HepG2 (cell line): Measurements from ENCODE around the gene FN1. TPM values are rescaled to one million over a fixed set of nuclear protein-coding genes. Genes with fewer than 3 reads are reported as not detected.

ENCODE experiments used
- CEBPG ChIP-seq: IDR thresholded peaks from 2 replicates; pipeline ENCODE4 v1.6.1; 2016
- CHD2 ChIP-seq: IDR thresholded peaks from 2 replicates; pipeline ENCODE4 v1.6.1; 2011; ENCODE audit warnings: low read depth, low read length, improper control_type of control experiment
- JUN ChIP-seq: sonication (generic); formaldehyde crosslinking; IDR thresholded peaks from 2 replicates; pipeline ENCODE4 v1.4.0; 2020; ENCODE audit warnings: mild to moderate bottlenecking, missing genetic modification reagents
- KAT2B ChIP-seq: fragments of 150-350 bp; IDR thresholded peaks from 2 replicates; pipeline ENCODE4 v1.6.1; 2014; ENCODE audit warnings: low read depth, low read length, borderline replicate concordance
- NFKB2 ChIP-seq: sonication (generic); formaldehyde crosslinking; IDR thresholded peaks from 2 replicates; pipeline ENCODE4 v1.4.0; 2020; ENCODE audit warnings: missing genetic modification reagents, borderline replicate concordance
- RXRB ChIP-seq: IDR thresholded peaks from 2 replicates; pipeline ENCODE4 v1.6.1; 2016; ENCODE audit warnings: borderline replicate concordance, missing genetic modification reagents, missing compliant biosample characterization
- SNAI1 ChIP-seq: sonication (generic); formaldehyde crosslinking; IDR thresholded peaks from 2 replicates; pipeline ENCODE4 v1.5.0; 2020; ENCODE audit warnings: mild to moderate bottlenecking, missing genetic modification reagents, borderline replicate concordance
- ZNF501 ChIP-seq: sonication (generic); formaldehyde crosslinking; IDR thresholded peaks from 2 replicates; pipeline ENCODE4 v1.5.1; 2020; ENCODE audit warnings: mild to moderate bottlenecking, moderate library complexity, missing genetic modification reagents
- ZNF557 ChIP-seq: sonication (generic); formaldehyde crosslinking; IDR thresholded peaks from 2 replicates; pipeline ENCODE4 v1.4.0; 2020; ENCODE audit warnings: missing genetic modification reagents
- ZNF569 ChIP-seq: sonication (generic); formaldehyde crosslinking; IDR thresholded peaks from 2 replicates; pipeline ENCODE4 v1.5.0; 2020; ENCODE audit warnings: mild to moderate bottlenecking, missing genetic modification reagents, moderate library complexity, borderline replicate concordance
- ZNF644 ChIP-seq: IDR thresholded peaks from 2 replicates; pipeline ENCODE4 v1.6.1; 2016; ENCODE audit warnings: low read depth
- ZNF746 ChIP-seq: sonication (generic); formaldehyde crosslinking; IDR thresholded peaks from 2 replicates; pipeline ENCODE4 v1.8.0; 2022; ENCODE audit warnings: mild to moderate bottlenecking, missing genetic modification reagents
- ZSCAN9 ChIP-seq: IDR thresholded peaks from 2 replicates; pipeline ENCODE4 v1.6.1; 2016; ENCODE audit warnings: borderline replicate concordance
- polyA plus RNA-seq, 8 experiments: library from polyadenylated mRNA; depleted of rRNA in 3 of 8; stranded (reverse) in 7 of 8; unstranded in 1 of 8; fragments of >200 nt; fragmentation: Illumina TruSeq in 4 of 8; extraction: Trizol in 4 of 8; gene quantifications; 2 replicates each; pipeline versions ENCODE4 v1.2.1 to v1.2.3, GENCODE V29; 2011 to 2016; ENCODE audit warnings: low read depth in 4 of 8, missing spikeins in 1 of 8, mixed read lengths in 1 of 8; ENCODE audit not compliant: insufficient read depth in 1 of 8
- total RNA-seq, 5 experiments: library from RNA; depleted of rRNA; stranded (reverse); fragments of >200 nt; fragmentation: Illumina TruSeq; extraction: Trizol; gene quantifications; 2 replicates each; pipeline ENCODE4 v1.2.3, GENCODE V29; 2016; ENCODE audit warnings: low read depth in 1 of 5
- TF ChIP-seq, protein P1 (sequence below): sonication (generic); formaldehyde crosslinking; IDR thresholded peaks from 2 replicates; pipeline ENCODE4 v1.4.0; 2020; ENCODE audit warnings: missing genetic modification reagents
- TF ChIP-seq, protein P2 (sequence below): sonication (generic); formaldehyde crosslinking; IDR thresholded peaks from 2 replicates; pipeline ENCODE4 v1.4.0; 2020; ENCODE audit warnings: missing genetic modification reagents
- TF ChIP-seq, protein P3 (sequence below): sonication (generic); formaldehyde crosslinking; IDR thresholded peaks from 2 replicates; pipeline ENCODE4 v1.5.0; 2020; ENCODE audit warnings: missing genetic modification reagents
- TF ChIP-seq, protein P4 (sequence below): sonication (generic); formaldehyde crosslinking; IDR thresholded peaks from 2 replicates; pipeline ENCODE4 v1.4.0; 2020; ENCODE audit warnings: missing genetic modification reagents, borderline replicate concordance
- TF ChIP-seq, protein P5 (sequence below): sonication (generic); formaldehyde crosslinking; IDR thresholded peaks from 2 replicates; pipeline ENCODE4 v1.5.0; 2020; ENCODE audit warnings: mild to moderate bottlenecking, missing genetic modification reagents

FN1 gene
- total and polyA plus RNA-seq, 2 of the 13 experiments (the other 11 are each of a cell fraction or from before 2014, with no cell fraction given) = 1,847 to 6,471 TPM

DNA sequence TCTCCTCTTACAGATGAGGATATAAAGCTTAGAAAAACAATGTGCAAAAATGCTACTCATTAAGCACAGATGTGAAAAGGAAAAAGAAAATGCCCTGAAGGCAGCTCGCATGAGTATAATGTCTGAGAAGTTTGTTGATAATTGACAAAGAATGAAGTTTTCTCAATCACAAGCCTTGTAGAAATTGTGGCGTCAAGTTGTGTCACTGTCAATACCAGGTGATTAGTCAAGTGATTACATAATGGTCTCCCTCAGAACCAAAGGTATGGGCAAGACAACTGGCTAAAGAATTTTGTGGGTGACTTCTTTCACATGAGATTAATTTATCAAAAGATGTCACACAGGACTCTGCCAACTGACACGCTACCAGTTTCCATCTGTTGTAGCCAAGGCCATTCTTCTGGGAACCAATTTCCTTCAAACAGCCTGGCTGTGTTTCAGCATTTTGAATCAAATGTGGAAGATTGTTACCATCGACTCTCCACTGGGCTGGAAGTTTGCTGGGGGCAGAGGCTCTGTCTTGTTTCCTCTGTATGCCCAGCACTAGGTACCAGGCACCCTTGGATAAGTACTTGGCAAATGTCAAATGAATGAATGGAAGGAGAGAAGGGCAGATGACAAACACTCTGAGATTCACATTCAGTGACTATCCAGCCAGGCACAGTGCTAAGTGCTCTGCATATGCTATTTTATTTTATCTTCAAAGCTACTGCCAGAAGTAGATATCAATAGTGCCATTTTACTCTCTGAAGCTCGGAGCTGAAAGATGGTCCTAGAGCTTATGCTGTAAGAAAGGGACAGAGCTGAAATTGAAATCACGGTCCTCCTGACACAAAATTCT is 5.9 kb upstream of the FN1 start (continued):
- TF ChIP-seq ZNF746 (no peak), JUN (CRISPR knock-in tag) (no peak), ZSCAN9 (CRISPR knock-in tag) (no peak), CEBPG (CRISPR knock-in tag) (peak; percentile 21; the same call in 1 of the 2 replicates), RXRB (no peak), NFKB2 (CRISPR knock-in tag) (no peak), KAT2B (no peak), ZNF644 (0 out of 2 replicates have a peak, but pooled peaks have one; percentile 17), ZNF501 (CRISPR knock-in tag) (no peak), CHD2 (no peak), ZNF569 (CRISPR knock-in tag) (no peak), ZNF557 (CRISPR knock-in tag) (no peak), SNAI1 (CRISPR knock-in tag) (no peak)
- TF ChIP-seq, protein P1, sequence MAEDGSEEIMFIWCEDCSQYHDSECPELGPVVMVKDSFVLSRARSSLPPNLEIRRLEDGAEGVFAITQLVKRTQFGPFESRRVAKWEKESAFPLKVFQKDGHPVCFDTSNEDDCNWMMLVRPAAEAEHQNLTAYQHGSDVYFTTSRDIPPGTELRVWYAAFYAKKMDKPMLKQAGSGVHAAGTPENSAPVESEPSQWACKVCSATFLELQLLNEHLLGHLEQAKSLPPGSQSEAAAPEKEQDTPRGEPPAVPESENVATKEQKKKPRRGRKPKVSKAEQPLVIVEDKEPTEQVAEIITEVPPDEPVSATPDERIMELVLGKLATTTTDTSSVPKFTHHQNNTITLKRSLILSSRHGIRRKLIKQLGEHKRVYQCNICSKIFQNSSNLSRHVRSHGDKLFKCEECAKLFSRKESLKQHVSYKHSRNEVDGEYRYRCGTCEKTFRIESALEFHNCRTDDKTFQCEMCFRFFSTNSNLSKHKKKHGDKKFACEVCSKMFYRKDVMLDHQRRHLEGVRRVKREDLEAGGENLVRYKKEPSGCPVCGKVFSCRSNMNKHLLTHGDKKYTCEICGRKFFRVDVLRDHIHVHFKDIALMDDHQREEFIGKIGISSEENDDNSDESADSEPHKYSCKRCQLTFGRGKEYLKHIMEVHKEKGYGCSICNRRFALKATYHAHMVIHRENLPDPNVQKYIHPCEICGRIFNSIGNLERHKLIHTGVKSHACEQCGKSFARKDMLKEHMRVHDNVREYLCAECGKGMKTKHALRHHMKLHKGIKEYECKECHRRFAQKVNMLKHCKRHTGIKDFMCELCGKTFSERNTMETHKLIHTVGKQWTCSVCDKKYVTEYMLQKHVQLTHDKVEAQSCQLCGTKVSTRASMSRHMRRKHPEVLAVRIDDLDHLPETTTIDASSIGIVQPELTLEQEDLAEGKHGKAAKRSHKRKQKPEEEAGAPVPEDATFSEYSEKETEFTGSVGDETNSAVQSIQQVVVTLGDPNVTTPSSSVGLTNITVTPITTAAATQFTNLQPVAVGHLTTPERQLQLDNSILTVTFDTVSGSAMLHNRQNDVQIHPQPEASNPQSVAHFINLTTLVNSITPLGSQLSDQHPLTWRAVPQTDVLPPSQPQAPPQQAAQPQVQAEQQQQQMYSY (CRISPR knock-in tag) = no peak
- TF ChIP-seq, protein P2, sequence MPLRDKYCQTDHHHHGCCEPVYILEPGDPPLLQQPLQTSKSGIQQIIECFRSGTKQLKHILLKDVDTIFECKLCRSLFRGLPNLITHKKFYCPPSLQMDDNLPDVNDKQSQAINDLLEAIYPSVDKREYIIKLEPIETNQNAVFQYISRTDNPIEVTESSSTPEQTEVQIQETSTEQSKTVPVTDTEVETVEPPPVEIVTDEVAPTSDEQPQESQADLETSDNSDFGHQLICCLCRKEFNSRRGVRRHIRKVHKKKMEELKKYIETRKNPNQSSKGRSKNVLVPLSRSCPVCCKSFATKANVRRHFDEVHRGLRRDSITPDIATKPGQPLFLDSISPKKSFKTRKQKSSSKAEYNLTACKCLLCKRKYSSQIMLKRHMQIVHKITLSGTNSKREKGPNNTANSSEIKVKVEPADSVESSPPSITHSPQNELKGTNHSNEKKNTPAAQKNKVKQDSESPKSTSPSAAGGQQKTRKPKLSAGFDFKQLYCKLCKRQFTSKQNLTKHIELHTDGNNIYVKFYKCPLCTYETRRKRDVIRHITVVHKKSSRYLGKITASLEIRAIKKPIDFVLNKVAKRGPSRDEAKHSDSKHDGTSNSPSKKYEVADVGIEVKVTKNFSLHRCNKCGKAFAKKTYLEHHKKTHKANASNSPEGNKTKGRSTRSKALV (CRISPR knock-in tag) = no peak
- TF ChIP-seq, protein P3, sequence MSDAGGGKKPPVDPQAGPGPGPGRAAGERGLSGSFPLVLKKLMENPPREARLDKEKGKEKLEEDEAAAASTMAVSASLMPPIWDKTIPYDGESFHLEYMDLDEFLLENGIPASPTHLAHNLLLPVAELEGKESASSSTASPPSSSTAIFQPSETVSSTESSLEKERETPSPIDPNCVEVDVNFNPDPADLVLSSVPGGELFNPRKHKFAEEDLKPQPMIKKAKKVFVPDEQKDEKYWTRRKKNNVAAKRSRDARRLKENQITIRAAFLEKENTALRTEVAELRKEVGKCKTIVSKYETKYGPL = peak; percentile 46; the same call in 1 of the 2 replicates
- TF ChIP-seq, protein P4, sequence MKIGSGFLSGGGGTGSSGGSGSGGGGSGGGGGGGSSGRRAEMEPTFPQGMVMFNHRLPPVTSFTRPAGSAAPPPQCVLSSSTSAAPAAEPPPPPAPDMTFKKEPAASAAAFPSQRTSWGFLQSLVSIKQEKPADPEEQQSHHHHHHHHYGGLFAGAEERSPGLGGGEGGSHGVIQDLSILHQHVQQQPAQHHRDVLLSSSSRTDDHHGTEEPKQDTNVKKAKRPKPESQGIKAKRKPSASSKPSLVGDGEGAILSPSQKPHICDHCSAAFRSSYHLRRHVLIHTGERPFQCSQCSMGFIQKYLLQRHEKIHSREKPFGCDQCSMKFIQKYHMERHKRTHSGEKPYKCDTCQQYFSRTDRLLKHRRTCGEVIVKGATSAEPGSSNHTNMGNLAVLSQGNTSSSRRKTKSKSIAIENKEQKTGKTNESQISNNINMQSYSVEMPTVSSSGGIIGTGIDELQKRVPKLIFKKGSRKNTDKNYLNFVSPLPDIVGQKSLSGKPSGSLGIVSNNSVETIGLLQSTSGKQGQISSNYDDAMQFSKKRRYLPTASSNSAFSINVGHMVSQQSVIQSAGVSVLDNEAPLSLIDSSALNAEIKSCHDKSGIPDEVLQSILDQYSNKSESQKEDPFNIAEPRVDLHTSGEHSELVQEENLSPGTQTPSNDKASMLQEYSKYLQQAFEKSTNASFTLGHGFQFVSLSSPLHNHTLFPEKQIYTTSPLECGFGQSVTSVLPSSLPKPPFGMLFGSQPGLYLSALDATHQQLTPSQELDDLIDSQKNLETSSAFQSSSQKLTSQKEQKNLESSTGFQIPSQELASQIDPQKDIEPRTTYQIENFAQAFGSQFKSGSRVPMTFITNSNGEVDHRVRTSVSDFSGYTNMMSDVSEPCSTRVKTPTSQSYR (CRISPR knock-in tag) = no peak
- TF ChIP-seq, protein P5, sequence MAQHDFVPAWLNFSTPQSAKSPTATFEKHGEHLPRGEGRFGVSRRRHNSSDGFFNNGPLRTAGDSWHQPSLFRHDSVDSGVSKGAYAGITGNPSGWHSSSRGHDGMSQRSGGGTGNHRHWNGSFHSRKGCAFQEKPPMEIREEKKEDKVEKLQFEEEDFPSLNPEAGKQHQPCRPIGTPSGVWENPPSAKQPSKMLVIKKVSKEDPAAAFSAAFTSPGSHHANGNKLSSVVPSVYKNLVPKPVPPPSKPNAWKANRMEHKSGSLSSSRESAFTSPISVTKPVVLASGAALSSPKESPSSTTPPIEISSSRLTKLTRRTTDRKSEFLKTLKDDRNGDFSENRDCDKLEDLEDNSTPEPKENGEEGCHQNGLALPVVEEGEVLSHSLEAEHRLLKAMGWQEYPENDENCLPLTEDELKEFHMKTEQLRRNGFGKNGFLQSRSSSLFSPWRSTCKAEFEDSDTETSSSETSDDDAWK (CRISPR knock-in tag) = no peak
